ENCODE data around the gene EML2.

DNA sequence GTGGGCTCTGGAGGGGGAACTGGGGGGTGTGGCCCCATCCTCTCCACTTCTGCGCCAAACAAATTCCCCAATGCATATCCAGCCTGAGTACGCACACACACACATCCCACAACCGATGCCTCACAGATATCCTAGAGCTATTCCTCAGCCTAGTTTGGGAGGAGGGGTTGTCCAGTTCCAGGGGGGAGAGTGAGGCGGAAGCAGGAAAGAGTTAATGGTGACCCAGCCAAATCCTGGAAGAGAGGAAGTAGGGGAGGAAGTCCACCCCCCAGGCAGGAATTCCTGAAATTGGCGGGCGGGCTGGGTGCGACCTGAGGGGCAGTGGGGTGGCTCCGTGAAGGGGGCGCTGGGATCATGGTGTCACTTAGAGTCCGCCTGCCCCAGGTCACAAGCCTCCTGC, 38.1 kb downstream of the EML2 start:
- TF ChIP-seq CTCF (IDR thresholded peaks at IDR 0.05; ENCODE audit: low read depth, low read length, poor library complexity, severe bottlenecking), result no peak
- no peak for TF ChIP-seq EZH2phosphoT487 (IDR thresholded peaks at IDR 0.05; ENCODE audit: borderline replicate concordance, low read length)
